ENCODE measurements around the gene CTSE.

The CTSE gene

GRCh38 chr1:205961991-205962820 lies 61.5 kb downstream of the CTSE start:
- Histone ChIP-seq H3K79me2 (ENCODE audit: insufficient read depth, low read length) (no peaks in the 10 kb centered on the region), H4K20me1 (ENCODE audit: low read depth, low read length) (no peaks in the 10 kb centered on the region), H3K9me3 (ENCODE audit: insufficient read depth, low read length) (no peaks in the 10 kb centered on the region), H3F3A (ENCODE audit: insufficient read depth) (no peaks in the 10 kb centered on the region), H2AFZ (ENCODE audit: low read depth, low read length, severe bottlenecking) (no peak overlapping the region), H3K9me2 (replicated peaks; ENCODE audit: insufficient read depth, low read length) (no peaks in the 10 kb centered on the region), H3K4me2 (ENCODE audit: low read depth, low read length, poor library complexity, severe bottlenecking) (no peak overlapping the region), H3K27me3 (ENCODE audit: low read length) (no peaks in the 10 kb centered on the region), H3K27ac (ENCODE audit: low read depth, low read length) (no peak overlapping the region), H3K4me3 (ENCODE audit: insufficient read depth, low read length, poor library complexity, severe bottlenecking) (no peak overlapping the region), H3K36me3 (ENCODE audit: low read length) (no peaks in the 10 kb centered on the region), H3K9ac (ENCODE audit: low read length) (no peak overlapping the region)
- TF ChIP-seq CTCF (IDR thresholded peaks at IDR 0.05; ENCODE audit: insufficient read depth, low read length, poor library complexity, severe bottlenecking) (no peak), EZH2phosphoT487 (conservative IDR thresholded peaks at IDR 0.05; ENCODE audit: low read length) (no peak)

- no peaks in the 10 kb centered on the region for H3F3A ChIP-seq (ENCODE audit: insufficient read depth)
- H3K9me2 ChIP-seq (replicated peaks; ENCODE audit: insufficient read depth, low read length) = no peaks in the 10 kb centered on the region
- H3K79me2 ChIP-seq (ENCODE audit: insufficient read depth, low read length) = no peaks in the 10 kb centered on the region
- H3K9ac ChIP-seq (ENCODE audit: low read length) = no peak overlapping the region
- no peak overlapping the region for H2AFZ ChIP-seq (ENCODE audit: low read depth, low read length, severe bottlenecking)
- no peaks in the 10 kb centered on the region for H4K20me1 ChIP-seq (ENCODE audit: low read depth, low read length)
- TF ChIP-seq EZH2phosphoT487 (conservative IDR thresholded peaks at IDR 0.05; ENCODE audit: low read length) (no peak), CTCF (IDR thresholded peaks at IDR 0.05; ENCODE audit: insufficient read depth, low read length, poor library complexity, severe bottlenecking) (no peak)
- H3K4me3 ChIP-seq (ENCODE audit: insufficient read depth, low read length, poor library complexity, severe bottlenecking) = no peak overlapping the region
- H3K9me3 ChIP-seq (ENCODE audit: insufficient read depth, low read length) = no peaks in the 10 kb centered on the region
- H3K4me2 ChIP-seq (ENCODE audit: low read depth, low read length, poor library complexity, severe bottlenecking) = no peak overlapping the region
- H3K27ac ChIP-seq (ENCODE audit: low read depth, low read length) = no peak overlapping the region
- H3K27me3 ChIP-seq (ENCODE audit: low read length) = no peaks in the 10 kb centered on the region
- H3K36me3 ChIP-seq (ENCODE audit: low read length) = no peaks in the 10 kb centered on the region
Measured at GRCh38 chr1:205961405-205961804, 62.3 kb downstream of the CTSE start.

- Histone ChIP-seq H4K20me1 (ENCODE audit: low read depth, low read length) (no peaks in the 10 kb centered on the region), H3K4me2 (ENCODE audit: low read depth, low read length, poor library complexity, severe bottlenecking) (no peak overlapping the region), H3K9me2 (replicated peaks; ENCODE audit: insufficient read depth, low read length) (no peaks in the 10 kb centered on the region), H2AFZ (ENCODE audit: low read depth, low read length, severe bottlenecking) (no peak overlapping the region), H3K27me3 (ENCODE audit: low read length) (no peaks in the 10 kb centered on the region), H3K36me3 (ENCODE audit: low read length) (no peaks in the 10 kb centered on the region), H3K79me2 (ENCODE audit: insufficient read depth, low read length) (no peaks in the 10 kb centered on the region), H3K4me3 (ENCODE audit: insufficient read depth, low read length, poor library complexity, severe bottlenecking) (no peak overlapping the region), H3F3A (ENCODE audit: insufficient read depth) (no peaks in the 10 kb centered on the region), H3K9me3 (ENCODE audit: insufficient read depth, low read length) (no peaks in the 10 kb centered on the region), H3K27ac (ENCODE audit: low read depth, low read length) (no peak overlapping the region), H3K9ac (ENCODE audit: low read length) (no peak overlapping the region)
- TF ChIP-seq CTCF (IDR thresholded peaks at IDR 0.05; ENCODE audit: insufficient read depth, low read length, poor library complexity, severe bottlenecking) (no peak), EZH2phosphoT487 (conservative IDR thresholded peaks at IDR 0.05; ENCODE audit: low read length) (no peak)
Measured at GRCh38 chr1:205959789-205960188, 63.9 kb downstream of the CTSE start.

Data from SU-DHL-6 (cell line).